HepG2 (cell line): ENCODE results near the gene ADCYAP1R1. TPM values are rescaled to one million over a fixed set of nuclear protein-coding genes. Genes with fewer than 3 reads are reported as not detected.

Source experiments
- ATAC-seq: fragments of 200-7000 bp; cut with Tn5 transposase; 3 replicates; pipeline ENCODE4 v1.9.1; 2020; ENCODE audit warnings: mild to moderate bottlenecking, moderate library complexity
- BruUV-seq: library from RNA; stranded (reverse); fragments of 400-500 nt; replicated peaks from 2 replicates; lab custom pipeline; 2021; lab: Mats Ljungman, UMichigan
- CTCF ChIA-PET: fragments of 300-600 bp; formaldehyde crosslinking; extraction: SDS; loops from one replicate; lab custom pipeline; 2021; ENCODE audit warnings: low total read pairs, inconsistent platforms, low intra/inter-chr PET ratio; lab: Yijun Ruan, JAX
- POLR2A ChIA-PET: fragments of 350-600 bp; sonication (Branson Sonifier 250); formaldehyde crosslinking; loops from one replicate; lab custom pipeline; 2020; ENCODE audit warnings: antibody characterized with exemption, inconsistent platforms; lab: Yijun Ruan, JAX
- DNase-seq: peaks from one replicate; pipeline ENCODE4 v3.0.0-alpha.2; 2015; ENCODE audit warnings: low spot score
- FAIRE-seq: peaks from 3 replicates; lab custom pipeline; 2011; peaks lifted over from hg19 to GRCh38; lab: Jason Lieb, UNC
- H2AFZ ChIP-seq: one replicate; pipeline ENCODE4 v1.6.1; 2011; ENCODE audit warnings: low read length, inconsistent platforms
- H3K27ac ChIP-seq: fragments of 300-600 bp; 3 replicates; pipeline ENCODE4 v1.8.0; 2011; ENCODE audit warnings: mixed run types, mild to moderate bottlenecking, mixed read lengths, low read length, inconsistent platforms; ENCODE audit not compliant: insufficient read depth; ENCODE audit errors: extremely low read length
- H3K27me3 ChIP-seq, 2 experiments: fragments of 200-600 bp in 1 of 2; 2 replicates in 1 of 2; 3 replicates in 1 of 2; pipeline versions ENCODE4 v1.6.0 to v1.8.0; 2011; ENCODE audit warnings: low read length in 2 of 2, mild to moderate bottlenecking in 2 of 2, moderate library complexity in 2 of 2, inconsistent platforms in 1 of 2; ENCODE audit not compliant: insufficient read depth in 2 of 2, control insufficient read depth in 1 of 2
- H3K36me3 ChIP-seq, 2 experiments: fragments of 200-600 bp in 1 of 2; replicated peaks in 1 of 2; 2 replicates in 1 of 2; 3 replicates in 1 of 2; pipeline versions ENCODE4 v1.5.1 to v1.8.0; 2011; ENCODE audit warnings: low read length in 2 of 2, inconsistent platforms in 1 of 2; ENCODE audit not compliant: insufficient read depth in 2 of 2, control insufficient read depth in 1 of 2
- H3K4me1 ChIP-seq: 2 replicates; pipeline ENCODE4 v1.5.1; 2012; ENCODE audit warnings: low read length, inconsistent platforms; ENCODE audit not compliant: insufficient read depth
- H3K4me2 ChIP-seq: 2 replicates; pipeline ENCODE4 v1.6.0; 2011; ENCODE audit warnings: low read depth, low read length, inconsistent platforms
- H3K4me3 ChIP-seq, 3 experiments: fragments of 200-600 bp in 1 of 3; sonication (generic), shearing (Covaris generic) in 1 of 3; replicated peaks in 1 of 3; 2 replicates each; pipeline ENCODE4 v1.5.1; 2011 to 2016; ENCODE audit warnings: low read length in 3 of 3, inconsistent platforms in 2 of 3, low read depth in 2 of 3, mild to moderate bottlenecking in 2 of 3, control low read depth in 1 of 3, mixed read lengths in 1 of 3; ENCODE audit not compliant: insufficient read depth in 1 of 3
- H3K79me2 ChIP-seq: one replicate; pipeline ENCODE4 v1.6.1; 2011; ENCODE audit warnings: low read length, inconsistent platforms; ENCODE audit not compliant: insufficient read depth
- H3K9ac ChIP-seq: 2 replicates; pipeline ENCODE4 v1.6.0; 2011; ENCODE audit warnings: mild to moderate bottlenecking, low read depth, low read length, inconsistent platforms; ENCODE audit not compliant: insufficient read depth
- H3K9me3 ChIP-seq: 2 replicates; pipeline ENCODE4 v1.5.1; 2012; ENCODE audit warnings: mild to moderate bottlenecking, low read length
- H4K20me1 ChIP-seq: 2 replicates; pipeline ENCODE4 v1.6.0; 2011; ENCODE audit warnings: inconsistent platforms, mild to moderate bottlenecking, low read length, moderate library complexity; ENCODE audit not compliant: insufficient read depth
- AKAP8 ChIP-seq: sonication (generic); formaldehyde crosslinking; IDR thresholded peaks from 2 replicates; pipeline ENCODE4 v1.5.1; 2020; ENCODE audit warnings: mild to moderate bottlenecking, missing genetic modification reagents
- ARNT2 ChIP-seq: sonication (generic); formaldehyde crosslinking; IDR thresholded peaks from 2 replicates; pipeline ENCODE4 v1.8.0; 2022; ENCODE audit warnings: mild to moderate bottlenecking, low read depth, missing genetic modification reagents, moderate library complexity
- ELF1 ChIP-seq: sonication (generic); formaldehyde crosslinking; IDR thresholded peaks from 2 replicates; pipeline ENCODE4 v1.4.0; 2020; ENCODE audit warnings: missing genetic modification reagents
- FOXK1 ChIP-seq: sonication (generic); formaldehyde crosslinking; IDR thresholded peaks from 2 replicates; pipeline ENCODE4 v1.4.0; 2020; ENCODE audit warnings: low read depth, missing genetic modification reagents, borderline replicate concordance
- GATA4 ChIP-seq: sonication (generic); IDR thresholded peaks from 2 replicates; pipeline ENCODE4 v1.6.1; 2016; ENCODE audit warnings: antibody characterized with exemption, low read depth, borderline replicate concordance
- HNRNPK ChIP-seq: fragments of 200-400 bp; formaldehyde crosslinking; IDR thresholded peaks from 2 replicates; pipeline ENCODE4 v1.6.1; 2018; ENCODE audit warnings: low read length, low read depth, moderate library complexity, mild to moderate bottlenecking; ENCODE audit not compliant: poor library complexity, severe bottlenecking
- NFYB ChIP-seq: sonication (generic); formaldehyde crosslinking; IDR thresholded peaks from 2 replicates; pipeline ENCODE4 v1.4.0; 2020; ENCODE audit warnings: missing genetic modification reagents
- TAF15 ChIP-seq: fragments of 200-400 bp; formaldehyde crosslinking; IDR thresholded peaks from one replicate; pipeline ENCODE4 v1.6.1; 2018; ENCODE audit warnings: mild to moderate bottlenecking, low read depth, low read length; ENCODE audit not compliant: poor library complexity, severe bottlenecking
- ZBTB33 ChIP-seq: sonication (generic); formaldehyde crosslinking; IDR thresholded peaks from 2 replicates; pipeline ENCODE4 v1.4.0; 2020; ENCODE audit warnings: missing genetic modification reagents
- ZFP82 ChIP-seq: sonication (generic); formaldehyde crosslinking; IDR thresholded peaks from 2 replicates; pipeline ENCODE4 v1.5.1; 2020; ENCODE audit warnings: mild to moderate bottlenecking, missing genetic modification reagents, borderline replicate concordance
- ZNF503 ChIP-seq: sonication (generic); formaldehyde crosslinking; IDR thresholded peaks from 2 replicates; pipeline ENCODE4 v1.4.0; 2020; ENCODE audit warnings: missing genetic modification reagents
- ZNF530 ChIP-seq: sonication (generic); formaldehyde crosslinking; IDR thresholded peaks from 2 replicates; pipeline ENCODE4 v1.5.0; 2020; ENCODE audit warnings: low read depth, mild to moderate bottlenecking, missing genetic modification reagents
- ZNF562 ChIP-seq: sonication (generic); formaldehyde crosslinking; IDR thresholded peaks from 2 replicates; pipeline ENCODE4 v1.8.0; 2022; ENCODE audit warnings: missing genetic modification reagents, borderline replicate concordance
- ZNF670 ChIP-seq: sonication (generic); formaldehyde crosslinking; IDR thresholded peaks from 2 replicates; pipeline ENCODE4 v1.8.0; 2022; ENCODE audit warnings: mild to moderate bottlenecking, missing genetic modification reagents, borderline replicate concordance
- WGBS: methylation state at CpG from one replicate; pipeline ENCODE4 v1.1.6; 2017; ENCODE audit warnings: low lambda C conversion rate; 5-methylcytosine and 5-hydroxymethylcytosine counted together
- in situ Hi-C: cut with HindIII; loops from 2 replicates; pipeline ENCODE4 v1.10.0; 2017; ENCODE audit warnings: low pct_unique_long_range_greater_than_20kb; ENCODE audit not compliant: extremely low pct_ligation_motif_present
- intact Hi-C: fragments of 100-400 bp; cut with micrococcal nuclease; formaldehyde crosslinking; loops from one replicate; pipeline ENCODE4 v1.10.0; 2022; ENCODE audit not compliant: unreplicated experiment
- polyA plus RNA-seq, 8 experiments: library from polyadenylated mRNA; depleted of rRNA in 3 of 8; stranded (reverse) in 7 of 8; unstranded in 1 of 8; fragments of >200 nt; fragmentation: Illumina TruSeq in 4 of 8; extraction: Trizol in 4 of 8; gene quantifications; 2 replicates each; pipeline versions ENCODE4 v1.2.1 to v1.2.3, GENCODE V29; 2011 to 2016; ENCODE audit warnings: low read depth in 4 of 8, missing spikeins in 1 of 8, mixed read lengths in 1 of 8; ENCODE audit not compliant: insufficient read depth in 1 of 8
- total RNA-seq, 5 experiments: library from RNA; depleted of rRNA; stranded (reverse); fragments of >200 nt; fragmentation: Illumina TruSeq; extraction: Trizol; gene quantifications; 2 replicates each; pipeline ENCODE4 v1.2.3, GENCODE V29; 2016; ENCODE audit warnings: low read depth in 1 of 5

The ADCYAP1R1 gene
- total and polyA plus RNA-seq, 2 of the 13 experiments (the other 11 are each of a cell fraction or from before 2014, with no cell fraction given): not detected

- Histone ChIP-seq H3K27ac (no peak overlapping the region), H3K79me2 (no peaks in the 10 kb centered on the region), H2AFZ (no peak overlapping the region), H4K20me1 (no peaks in the 10 kb centered on the region), H3K9ac (no peak overlapping the region), H3K27me3 (peaks cover 1 to 2% of the 10 kb centered on the region in 2 experiments; a peak in 2 of 5 replicates), H3K4me1 (no peaks in the 10 kb centered on the region), H3K4me2 (no peak overlapping the region), H3K36me3 (no peaks in the 10 kb centered on the region), H3K4me3 (no peak overlapping the region)
- DNase-seq (no peak), ATAC-seq (no peak), FAIRE-seq (no peak)
- intact Hi-C loops: no loop called here
- BruUV-seq: no TSS peak
- WGBS: 0% methylated on average over 3 of the region's 3 CpGs
- in situ Hi-C loops: no loop called here
- CTCF ChIA-PET: no interaction called here
- TF ChIP-seq ARNT2 (CRISPR knock-in tag) (no peak), TAF15 (no peak)
- TF ChIP-seq, all 625 proteins: peak for 0
- H3K9me3 ChIP-seq: no peaks in the 10 kb centered on the region
- POLR2A ChIA-PET: no interaction called here
Observed at GRCh38 chr7:31020652-31021051, 31.5 kb upstream of the ADCYAP1R1 start.

- intact Hi-C loops (no loop called here), in situ Hi-C loops (no loop called here)
- H2AFZ ChIP-seq: no peak overlapping the region
- BruUV-seq: no TSS peak
- H3K36me3 ChIP-seq: no peaks in the 10 kb centered on the region
- H3K4me1 ChIP-seq: no peaks in the 10 kb centered on the region
- no peaks in the 10 kb centered on the region for H3K9me3 ChIP-seq
- ATAC-seq (no peak), FAIRE-seq (no peak), DNase-seq (no peak)
- H3K27me3 ChIP-seq: peaks cover 2 to 14% of the 10 kb centered on the region in 2 experiments; a peak in 4 of 5 replicates
- ChIA-PET POLR2A (no interaction called here), CTCF (no interaction called here)
- H3K27ac ChIP-seq: no peak overlapping the region
- H3K4me2 ChIP-seq: no peak overlapping the region
- WGBS: 6% methylated on average over 4 of the region's 4 CpGs
- H3K9ac ChIP-seq: no peak overlapping the region
- no peaks in the 10 kb centered on the region for H3K79me2 ChIP-seq
- no peak overlapping the region for H3K4me3 ChIP-seq
- no peaks in the 10 kb centered on the region for H4K20me1 ChIP-seq
- TF ChIP-seq ELF1 (CRISPR knock-in tag): no peak
- TF ChIP-seq GATA4: no peak
- TF ChIP-seq ZBTB33 (CRISPR knock-in tag): no peak
- no peak for TF ChIP-seq ZNF562 (CRISPR knock-in tag)
- TF ChIP-seq FOXK1: no peak
- TF ChIP-seq ZNF503: no peak
- TF ChIP-seq ZNF670 (CRISPR knock-in tag): no peak
- TF ChIP-seq ZNF530 (CRISPR knock-in tag): no peak
- TF ChIP-seq AKAP8: no peak
- no peak for TF ChIP-seq NFYB (CRISPR knock-in tag)
- no peak for TF ChIP-seq ZFP82 (CRISPR knock-in tag)
- TF ChIP-seq HNRNPK: no peak
Observed at GRCh38 chr7:31022117-31022516, 30.0 kb upstream of the ADCYAP1R1 start.
